Muscle of leg (tissue), 11 donors: ENCODE results near the gene MKS1. TPM values are rescaled to one million over a fixed set of nuclear protein-coding genes. Genes with fewer than 3 reads are reported as not detected.

Experiments
- DNase-seq: peaks from one replicate; pipeline ENCODE4 v3.0.0; 2013
- H3K27ac ChIP-seq: one replicate; pipeline ENCODE4 v1.5.1; 2013; ENCODE audit warnings: mild to moderate bottlenecking, low read length, control low read depth
- H3K27me3 ChIP-seq: one replicate; pipeline ENCODE4 v1.6.1; 2013; ENCODE audit warnings: low read length; ENCODE audit not compliant: control insufficient read depth, insufficient read depth
- H3K36me3 ChIP-seq: one replicate; pipeline ENCODE4 v1.6.1; 2013; ENCODE audit warnings: low read length; ENCODE audit not compliant: control insufficient read depth, insufficient read depth
- H3K4me1 ChIP-seq: one replicate; pipeline ENCODE4 v1.6.1; 2013; ENCODE audit warnings: low read length; ENCODE audit not compliant: control insufficient read depth, insufficient read depth
- H3K4me3 ChIP-seq: one replicate; pipeline ENCODE4 v1.5.1; 2013; ENCODE audit warnings: low read length, control low read depth
- H3K9me3 ChIP-seq: replicated peaks from 2 replicates; pipeline ENCODE4 v1.6.1; 2013; ENCODE audit warnings: low read depth, low read length; ENCODE audit not compliant: control insufficient read depth
- WGBS: methylation state at CpG from one replicate; pipeline ENCODE4 v1.1.5; 2013; ENCODE audit warnings: missing lambda C conversion rate; ENCODE audit not compliant: insufficient coverage; 5-methylcytosine and 5-hydroxymethylcytosine counted together
- polyA plus RNA-seq, 8 donors: library from polyadenylated mRNA; unstranded; fragments of 120-200 nt; gene quantifications; one replicate each; pipeline versions ENCODE4 v1.2.1 to v1.2.3, GENCODE V29; 2013; ENCODE audit warnings: inconsistent platforms in 1 of 8, low replicate concordance in 1 of 8; ENCODE audit not compliant: insufficient read length in 8 of 8, insufficient read depth in 1 of 8
- total RNA-seq: library from RNA; stranded (reverse); fragments of 120-200 nt; gene quantifications from one replicate; pipeline ENCODE4 v1.2.4, GENCODE V29; 2013

Gene MKS1
- total and polyA plus RNA-seq, 9 donors: 11.6 to 20.1 (median 13.9) TPM

- Histone ChIP-seq H3K4me3 (no peak overlapping the region), H3K4me1 (peaks cover 5% of the 10 kb centered on the region), H3K27ac (no peak overlapping the region), H3K27me3 (peaks cover 16% of the 10 kb centered on the region), H3K9me3 (no peaks in the 10 kb centered on the region), H3K36me3 (no peaks in the 10 kb centered on the region)
- peak; percentile 57 for DNase-seq
- 47% methylated on average over 9 of the region's 11 CpGs for WGBS
These were observed 29.5 kb downstream of the MKS1 start for GRCh38 chr17:58189436-58190146.

- H3K27me3 ChIP-seq: peaks cover 15% of the 10 kb centered on the region
- no peak for DNase-seq
- 80% methylated on average over 1 of the region's 7 CpGs for WGBS
These were observed 31.4 kb downstream of the MKS1 start for GRCh38 chr17:58187675-58188074.

GRCh38 chr17:58187063-58187462 is 32.0 kb downstream of the MKS1 start:
- DNase-seq: no peak
- WGBS: 83% methylated on average over 6 of the region's 6 CpGs
- Histone ChIP-seq H3K4me1 (peaks cover 5% of the 10 kb centered on the region), H3K36me3 (no peaks in the 10 kb centered on the region), H3K27me3 (peaks cover 15% of the 10 kb centered on the region), H3K9me3 (no peaks in the 10 kb centered on the region), H3K27ac (no peak overlapping the region), H3K4me3 (no peak overlapping the region)

More at GRCh38 chr17:58187675-58188074, 31.4 kb downstream of the MKS1 start:
- H3K36me3 ChIP-seq: no peaks in the 10 kb centered on the region
- H3K4me3 ChIP-seq: no peak overlapping the region
- H3K27ac ChIP-seq: no peak overlapping the region
- peaks cover 5% of the 10 kb centered on the region for H3K4me1 ChIP-seq
- no peaks in the 10 kb centered on the region for H3K9me3 ChIP-seq

- Histone ChIP-seq H3K4me3 (no peak overlapping the region), H3K9me3 (no peaks in the 10 kb centered on the region), H3K36me3 (no peaks in the 10 kb centered on the region), H3K4me1 (peaks cover 5% of the 10 kb centered on the region), H3K27me3 (peaks cover 14% of the 10 kb centered on the region), H3K27ac (no peak overlapping the region)
- 88% methylated on average over 3 of the region's 4 CpGs for WGBS
- no peak for DNase-seq
These were observed 32.5 kb downstream of the MKS1 start for GRCh38 chr17:58186591-58186990.

GRCh38 chr17:58184986-58185761 is 33.9 kb downstream of the MKS1 start:
- WGBS: 70% methylated on average over 8 of the region's 8 CpGs
- Histone ChIP-seq H3K4me3 (no peak overlapping the region), H3K27ac (no peak overlapping the region), H3K36me3 (no peaks in the 10 kb centered on the region), H3K27me3 (peaks cover 10% of the 10 kb centered on the region), H3K4me1 (peaks cover 5% of the 10 kb centered on the region), H3K9me3 (no peaks in the 10 kb centered on the region)
- no peak for DNase-seq

- DNase-seq: peak; percentile 46
- no peak overlapping the region for H3K27ac ChIP-seq
- H3K9me3 ChIP-seq: no peaks in the 10 kb centered on the region
- peaks cover 4% of the 10 kb centered on the region for H3K27me3 ChIP-seq
- H3K36me3 ChIP-seq: no peaks in the 10 kb centered on the region
- H3K4me3 ChIP-seq: no peak overlapping the region
- WGBS: 40% methylated on average over 7 of the region's 10 CpGs
- no peaks in the 10 kb centered on the region for H3K4me1 ChIP-seq
These were observed 34.6 kb downstream of the MKS1 start for GRCh38 chr17:58184308-58184985.

GRCh38 chr17:58183514-58183913 is 35.5 kb downstream of the MKS1 start:
- Histone ChIP-seq H3K27me3 (peaks cover 4% of the 10 kb centered on the region), H3K4me3 (no peak overlapping the region), H3K36me3 (no peaks in the 10 kb centered on the region), H3K4me1 (no peaks in the 10 kb centered on the region), H3K9me3 (no peaks in the 10 kb centered on the region), H3K27ac (no peak overlapping the region)
- 93% methylated on average over 2 of the region's 4 CpGs for WGBS
- DNase-seq: no peak

GRCh38 chr17:58181796-58182195 is 37.3 kb downstream of the MKS1 start:
- 86% methylated on average over 1 of the region's 4 CpGs for WGBS
- H3K36me3 ChIP-seq: no peaks in the 10 kb centered on the region
- no peaks in the 10 kb centered on the region for H3K4me1 ChIP-seq
- H3K9me3 ChIP-seq: no peaks in the 10 kb centered on the region
- peaks cover under 1% of the 10 kb centered on the region for H3K27me3 ChIP-seq
- no peak overlapping the region for H3K4me3 ChIP-seq
- H3K27ac ChIP-seq: no peak overlapping the region
- no peak for DNase-seq

GRCh38 chr17:58176200-58176599 is 42.9 kb downstream of the MKS1 start:
- no peaks in the 10 kb centered on the region for H3K36me3 ChIP-seq
- WGBS: 70% methylated on average over 3 of the region's 7 CpGs
- no peaks in the 10 kb centered on the region for H3K9me3 ChIP-seq
- H3K4me1 ChIP-seq: no peaks in the 10 kb centered on the region
- H3K4me3 ChIP-seq: no peak overlapping the region
- H3K27ac ChIP-seq: no peak overlapping the region
- no peak for DNase-seq
- H3K27me3 ChIP-seq: peaks cover 2% of the 10 kb centered on the region

- DNase-seq: no peak
- Histone ChIP-seq H3K4me3 (no peak overlapping the region), H3K4me1 (no peaks in the 10 kb centered on the region), H3K36me3 (no peaks in the 10 kb centered on the region), H3K27me3 (peaks cover 2% of the 10 kb centered on the region), H3K9me3 (no peaks in the 10 kb centered on the region), H3K27ac (no peak overlapping the region)
- 49% methylated on average over 2 of the region's 3 CpGs for WGBS
These were observed 44.2 kb downstream of the MKS1 start for GRCh38 chr17:58174871-58175270.
